Measurements from ENCODE around the gene BEND4. TPM values are rescaled to one million over a fixed set of nuclear protein-coding genes. Genes with fewer than 3 reads are reported as not detected.

Gene BEND4
- total and polyA plus RNA-seq, 12 donors = under 0.01 to 1.6 (median 0.06) TPM; not detected in 4

DNA sequence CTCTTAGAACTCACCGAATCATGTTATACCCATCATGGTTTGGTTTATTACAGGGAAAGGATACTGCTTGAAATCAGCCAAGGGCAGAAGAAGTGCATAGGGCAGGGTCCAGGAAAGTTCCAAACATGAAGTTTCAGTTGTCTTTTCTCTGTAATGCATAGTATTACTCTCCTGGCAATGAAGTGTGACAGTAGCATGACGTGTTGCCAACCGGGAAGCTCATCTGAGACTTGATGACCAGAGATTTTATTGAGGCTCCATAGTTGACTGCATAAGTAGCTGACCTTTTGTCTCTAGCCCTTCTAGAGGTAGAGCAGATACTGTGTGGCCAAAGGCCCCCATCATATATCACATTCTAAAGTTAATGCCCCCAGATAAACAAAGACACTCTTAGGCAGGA, 72.1 kb downstream of the BEND4 start:
- whole genome bisulfite sequencing, 4 donors = 91 to 97% (median 96%) methylated on average over 3 of the region's 3 CpGs
- H3K36me3 ChIP-seq (replicated peaks in 1 of 2) = peaks cover 0 to 11% of the 10 kb centered on the region in 2 donors
- no peak overlapping the region for H3K27ac ChIP-seq
- no peak for DNase-seq
- H3K4me3 ChIP-seq = no peak overlapping the region
- no peaks in the 10 kb centered on the region for H3K27me3 ChIP-seq
- intact Hi-C loops (cut with DNase I) = no loop called here
- no peaks in the 10 kb centered on the region for H3K9me3 ChIP-seq (replicated peaks in 1 of 3)
- no peak for TF ChIP-seq POLR2A (IDR thresholded peaks at IDR 0.05)
- TF ChIP-seq, protein P1, sequence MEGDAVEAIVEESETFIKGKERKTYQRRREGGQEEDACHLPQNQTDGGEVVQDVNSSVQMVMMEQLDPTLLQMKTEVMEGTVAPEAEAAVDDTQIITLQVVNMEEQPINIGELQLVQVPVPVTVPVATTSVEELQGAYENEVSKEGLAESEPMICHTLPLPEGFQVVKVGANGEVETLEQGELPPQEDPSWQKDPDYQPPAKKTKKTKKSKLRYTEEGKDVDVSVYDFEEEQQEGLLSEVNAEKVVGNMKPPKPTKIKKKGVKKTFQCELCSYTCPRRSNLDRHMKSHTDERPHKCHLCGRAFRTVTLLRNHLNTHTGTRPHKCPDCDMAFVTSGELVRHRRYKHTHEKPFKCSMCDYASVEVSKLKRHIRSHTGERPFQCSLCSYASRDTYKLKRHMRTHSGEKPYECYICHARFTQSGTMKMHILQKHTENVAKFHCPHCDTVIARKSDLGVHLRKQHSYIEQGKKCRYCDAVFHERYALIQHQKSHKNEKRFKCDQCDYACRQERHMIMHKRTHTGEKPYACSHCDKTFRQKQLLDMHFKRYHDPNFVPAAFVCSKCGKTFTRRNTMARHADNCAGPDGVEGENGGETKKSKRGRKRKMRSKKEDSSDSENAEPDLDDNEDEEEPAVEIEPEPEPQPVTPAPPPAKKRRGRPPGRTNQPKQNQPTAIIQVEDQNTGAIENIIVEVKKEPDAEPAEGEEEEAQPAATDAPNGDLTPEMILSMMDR (IDR thresholded peaks at IDR 0.05) = no peak
- H3K4me1 ChIP-seq (replicated peaks in 1 of 2) = no peaks in the 10 kb centered on the region

DNA sequence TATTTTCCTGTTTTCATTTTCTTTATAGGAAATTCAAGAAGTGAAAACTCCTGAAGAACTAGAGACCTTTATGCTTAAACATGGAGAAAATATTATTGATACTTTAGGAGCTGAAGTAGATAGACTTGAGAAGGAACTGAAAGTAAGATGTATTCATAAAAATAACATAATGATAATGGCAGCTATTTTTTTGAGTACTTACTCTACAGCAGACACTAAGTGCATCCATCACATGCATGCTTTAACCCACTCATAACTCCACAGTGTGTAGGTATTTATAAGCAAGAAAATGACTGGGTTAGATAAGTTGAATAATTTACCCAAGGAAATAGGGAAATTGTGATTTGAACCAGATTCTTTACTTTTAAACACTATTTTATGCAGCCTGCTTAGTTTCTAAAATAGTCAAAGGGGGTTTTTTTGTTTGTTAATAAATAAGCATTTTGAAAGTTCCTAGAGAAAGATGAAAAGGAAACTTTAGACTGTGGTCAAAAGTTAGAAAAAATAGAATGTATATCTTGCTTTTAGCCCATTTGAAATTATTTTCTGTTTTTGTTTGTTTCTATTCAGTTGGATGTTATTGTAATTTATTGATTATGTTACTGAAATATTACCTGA, 74.2 kb downstream of the BEND4 start:
- intact Hi-C loops (cut with DNase I) = no loop called here
- peaks cover 0 to 11% of the 10 kb centered on the region in 2 donors for H3K36me3 ChIP-seq (replicated peaks in 1 of 2)

DNA sequence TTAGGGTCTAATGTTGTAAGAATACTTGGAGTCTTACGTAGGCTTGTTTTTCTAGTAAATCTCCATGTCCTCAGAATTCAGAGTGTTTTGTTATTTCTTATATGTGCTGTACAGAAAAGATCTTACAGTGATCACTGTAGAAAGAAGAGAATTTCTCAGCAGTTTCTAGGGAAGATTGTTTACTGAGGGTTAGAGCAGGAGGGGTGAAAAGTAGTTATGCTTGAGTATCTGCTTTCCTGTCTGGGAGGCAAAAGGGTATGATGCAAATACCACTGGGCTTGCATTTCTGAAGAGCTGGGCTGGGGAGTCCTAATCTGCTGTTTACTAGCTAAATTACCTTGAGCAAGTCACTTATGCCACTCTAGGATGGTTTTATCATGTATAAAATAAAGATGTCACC, 78.2 kb downstream of the BEND4 start:
- peaks cover 4 to 5% of the 10 kb centered on the region in 2 donors for H3K36me3 ChIP-seq (replicated peaks in 1 of 2)
- WGBS, 4 donors = 97 to 100% (median 100%) methylated on average over 1 of the region's 1 CpG
- H3K27me3 ChIP-seq = no peaks in the 10 kb centered on the region
- no peaks in the 10 kb centered on the region for H3K9me3 ChIP-seq (replicated peaks in 1 of 3)
- H3K27ac ChIP-seq = no peak overlapping the region
- intact Hi-C loops (cut with DNase I) = no loop called here
- no peak for DNase-seq
- H3K4me1 ChIP-seq (replicated peaks in 1 of 2) = no peaks in the 10 kb centered on the region
- no peak overlapping the region for H3K4me3 ChIP-seq
- TF ChIP-seq, protein P1 (IDR thresholded peaks at IDR 0.05) = no peak
- no peak for TF ChIP-seq POLR2A (IDR thresholded peaks at IDR 0.05)

More for the DNA sequence above, 74.2 kb downstream of the BEND4 start:
- Histone ChIP-seq H3K4me3 (no peak overlapping the region), H3K27ac (no peak overlapping the region), H3K27me3 (no peaks in the 10 kb centered on the region), H3K9me3 (replicated peaks in 1 of 3) (no peaks in the 10 kb centered on the region), H3K4me1 (replicated peaks in 1 of 2) (no peaks in the 10 kb centered on the region)
- no peak for DNase-seq
- TF ChIP-seq POLR2A (IDR thresholded peaks at IDR 0.05) = no peak
- TF ChIP-seq, protein P1 (IDR thresholded peaks at IDR 0.05) = no peak

DNA sequence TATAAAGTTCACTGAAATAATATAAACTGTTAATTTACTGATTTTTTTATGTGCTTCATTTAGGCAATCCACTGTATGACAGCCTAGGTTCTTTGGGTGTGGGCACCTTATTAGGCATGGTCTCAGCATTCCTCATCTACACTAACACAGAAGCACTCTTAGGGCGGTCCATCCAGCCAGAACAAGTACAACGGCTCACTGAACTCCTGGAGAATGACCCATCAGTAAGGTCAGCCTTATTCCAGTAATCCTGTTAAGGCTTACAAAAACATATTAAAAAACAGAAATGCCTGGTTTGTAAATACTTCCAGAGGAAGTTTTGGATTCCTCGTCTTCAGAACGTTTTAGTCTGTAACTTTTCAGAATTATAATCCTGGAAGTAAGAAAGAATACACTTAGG, 82.0 kb downstream of the BEND4 start:
- intact Hi-C loops (cut with DNase I) = no loop called here
- H3K4me3 ChIP-seq = no peak overlapping the region
- peaks cover 5 to 9% of the 10 kb centered on the region in 2 donors for H3K36me3 ChIP-seq (replicated peaks in 1 of 2)
- no peak overlapping the region for H3K27ac ChIP-seq
- H3K4me1 ChIP-seq (replicated peaks in 1 of 2) = no peaks in the 10 kb centered on the region
- no peak for DNase-seq
- no peaks in the 10 kb centered on the region for H3K9me3 ChIP-seq (replicated peaks in 1 of 3)
- no peak for TF ChIP-seq POLR2A (IDR thresholded peaks at IDR 0.05)
- TF ChIP-seq, protein P1 (IDR thresholded peaks at IDR 0.05) = no peak
- WGBS, 4 donors = 87 to 92% (median 90%) methylated on average over 4 of the region's 4 CpGs
- H3K27me3 ChIP-seq = no peaks in the 10 kb centered on the region
